KMS-11 (cell line): Measurements from ENCODE around the gene MFN2.
A peak's percentile ranks its signal among the peaks of the same experiment; 100 is the strongest.

ENCODE experiments used
- H2AFZ ChIP-seq: fragments of 200-600 bp; sonication (generic); 2 replicates; pipeline ENCODE4 v1.6.1; 2016; ENCODE audit warnings: antibody characterized with exemption, mixed run types, low read depth
- H3K27ac ChIP-seq: fragments of 200-600 bp; sonication (generic); 2 replicates; pipeline ENCODE4 v1.6.1; 2016; ENCODE audit warnings: mild to moderate bottlenecking, mixed run types
- H3K27me3 ChIP-seq: fragments of 200-600 bp; sonication (generic); 2 replicates; pipeline ENCODE4 v1.6.1; 2017; ENCODE audit warnings: mild to moderate bottlenecking, low read depth, mixed run types, moderate library complexity; ENCODE audit not compliant: insufficient read depth
- H3K36me3 ChIP-seq: fragments of 200-600 bp; sonication (generic); 2 replicates; pipeline ENCODE4 v1.6.1; 2017; ENCODE audit warnings: mild to moderate bottlenecking, mixed run types; ENCODE audit not compliant: insufficient read depth
- H3K4me1 ChIP-seq: fragments of 200-600 bp; sonication (generic); 2 replicates; pipeline ENCODE4 v1.6.1; 2016; ENCODE audit warnings: mild to moderate bottlenecking, low read depth, mixed run types; ENCODE audit not compliant: poor library complexity, severe bottlenecking
- H3K4me2 ChIP-seq: fragments of 200-600 bp; sonication (generic); 2 replicates; pipeline ENCODE4 v1.7.0; 2016; ENCODE audit warnings: mild to moderate bottlenecking, mixed run types
- H3K4me3 ChIP-seq: fragments of 200-600 bp; sonication (generic); IDR thresholded peaks from 2 replicates; pipeline ENCODE4 v1.6.1; 2017; ENCODE audit warnings: low read depth, low read length, mixed read lengths; ENCODE audit not compliant: insufficient read depth
- H3K79me2 ChIP-seq: fragments of 200-600 bp; sonication (generic); 2 replicates; pipeline ENCODE4 v1.6.1; 2016; ENCODE audit warnings: low read depth, mixed run types; ENCODE audit not compliant: insufficient read depth
- H3K9ac ChIP-seq: fragments of 200-600 bp; sonication (generic); 2 replicates; pipeline ENCODE4 v1.6.1; 2016; ENCODE audit warnings: mild to moderate bottlenecking, mixed run types
- H4K20me1 ChIP-seq: fragments of 200-600 bp; sonication (generic); 2 replicates; pipeline ENCODE4 v1.6.1; 2016; ENCODE audit warnings: mild to moderate bottlenecking, mixed run types; ENCODE audit not compliant: insufficient read depth
- TF ChIP-seq, protein P1 (sequence below): fragments of 200-600 bp; sonication (generic); conservative IDR thresholded peaks from 2 replicates; pipeline ENCODE4 v1.6.1; 2017; ENCODE audit warnings: low read depth, mild to moderate bottlenecking, antibody characterized with exemption, low read length, moderate library complexity, mixed read lengths

MFN2 gene

DNA sequence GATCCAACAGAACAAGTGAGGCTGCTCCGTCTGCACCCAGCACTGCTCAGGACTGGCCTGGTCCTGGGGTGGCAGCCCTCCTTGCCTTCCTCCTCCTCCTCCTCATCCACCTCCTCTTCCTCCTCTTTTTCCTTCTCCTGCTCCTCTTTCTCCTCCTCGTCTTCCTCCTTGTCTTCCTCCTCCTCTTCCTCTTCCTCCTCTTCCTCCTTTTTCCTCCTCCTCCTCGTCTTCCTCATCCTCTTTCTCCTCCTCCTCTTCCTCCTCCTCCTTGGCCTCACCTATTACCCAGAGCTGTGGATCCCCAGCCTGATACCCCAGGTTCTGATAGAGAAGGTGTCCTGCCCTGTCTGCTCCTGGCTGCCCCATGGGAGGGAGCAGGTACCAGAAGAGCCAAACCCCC is 16.6 kb upstream of the MFN2 start:
- TF ChIP-seq, protein P1, sequence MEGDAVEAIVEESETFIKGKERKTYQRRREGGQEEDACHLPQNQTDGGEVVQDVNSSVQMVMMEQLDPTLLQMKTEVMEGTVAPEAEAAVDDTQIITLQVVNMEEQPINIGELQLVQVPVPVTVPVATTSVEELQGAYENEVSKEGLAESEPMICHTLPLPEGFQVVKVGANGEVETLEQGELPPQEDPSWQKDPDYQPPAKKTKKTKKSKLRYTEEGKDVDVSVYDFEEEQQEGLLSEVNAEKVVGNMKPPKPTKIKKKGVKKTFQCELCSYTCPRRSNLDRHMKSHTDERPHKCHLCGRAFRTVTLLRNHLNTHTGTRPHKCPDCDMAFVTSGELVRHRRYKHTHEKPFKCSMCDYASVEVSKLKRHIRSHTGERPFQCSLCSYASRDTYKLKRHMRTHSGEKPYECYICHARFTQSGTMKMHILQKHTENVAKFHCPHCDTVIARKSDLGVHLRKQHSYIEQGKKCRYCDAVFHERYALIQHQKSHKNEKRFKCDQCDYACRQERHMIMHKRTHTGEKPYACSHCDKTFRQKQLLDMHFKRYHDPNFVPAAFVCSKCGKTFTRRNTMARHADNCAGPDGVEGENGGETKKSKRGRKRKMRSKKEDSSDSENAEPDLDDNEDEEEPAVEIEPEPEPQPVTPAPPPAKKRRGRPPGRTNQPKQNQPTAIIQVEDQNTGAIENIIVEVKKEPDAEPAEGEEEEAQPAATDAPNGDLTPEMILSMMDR = no peak
- H3K9ac ChIP-seq = no peak overlapping the region
- no peak overlapping the region for H2AFZ ChIP-seq
- no peaks in the 10 kb centered on the region for H3K79me2 ChIP-seq
- no peak overlapping the region for H3K27ac ChIP-seq
- no peaks in the 10 kb centered on the region for H3K4me1 ChIP-seq
- H3K27me3 ChIP-seq = no peaks in the 10 kb centered on the region
- H3K4me2 ChIP-seq = no peak overlapping the region
- no peak overlapping the region for H3K4me3 ChIP-seq
- H4K20me1 ChIP-seq = no peaks in the 10 kb centered on the region
- H3K36me3 ChIP-seq = no peaks in the 10 kb centered on the region

DNA sequence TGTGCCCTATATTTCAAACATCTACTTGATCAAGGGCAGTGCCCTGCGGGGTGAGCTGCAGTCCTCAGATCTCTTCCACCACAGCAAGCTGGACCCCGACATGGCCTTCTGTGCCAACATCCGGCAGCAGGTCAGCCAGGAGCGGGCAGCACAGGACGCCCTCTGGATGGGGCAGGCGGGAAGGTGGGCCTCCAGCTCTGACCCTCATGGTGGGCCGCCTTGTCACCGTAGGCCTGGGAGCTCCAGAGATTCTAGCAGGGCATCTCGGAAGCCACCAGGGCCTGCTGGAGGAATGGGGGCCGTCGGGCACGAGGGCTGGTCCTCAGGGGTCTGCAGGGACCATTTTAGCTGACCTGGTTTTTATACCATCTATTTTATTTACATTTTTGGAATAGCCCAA is 15.6 kb upstream of the MFN2 start:
- Histone ChIP-seq H3K4me1 (no peaks in the 10 kb centered on the region), H3K4me2 (no peak overlapping the region), H3K79me2 (no peaks in the 10 kb centered on the region), H2AFZ (no peak overlapping the region), H4K20me1 (no peaks in the 10 kb centered on the region), H3K36me3 (no peaks in the 10 kb centered on the region), H3K9ac (no peak overlapping the region), H3K27me3 (no peaks in the 10 kb centered on the region), H3K27ac (no peak overlapping the region), H3K4me3 (no peak overlapping the region)
- TF ChIP-seq, protein P1 = no peak

- H3K79me2 ChIP-seq = no peaks in the 10 kb centered on the region
- no peak overlapping the region for H3K4me3 ChIP-seq
- no peak overlapping the region for H3K9ac ChIP-seq
- no peak overlapping the region for H3K4me2 ChIP-seq
- TF ChIP-seq, protein P1 = peak; percentile 39
- no peak overlapping the region for H2AFZ ChIP-seq
- no peaks in the 10 kb centered on the region for H3K36me3 ChIP-seq
- H4K20me1 ChIP-seq = no peaks in the 10 kb centered on the region
- H3K27me3 ChIP-seq = no peaks in the 10 kb centered on the region
- no peaks in the 10 kb centered on the region for H3K4me1 ChIP-seq
- no peak overlapping the region for H3K27ac ChIP-seq
Observed at GRCh38 chr1:11967028-11967547, 13.2 kb upstream of the MFN2 start.

- Histone ChIP-seq H3K36me3 (no peaks in the 10 kb centered on the region), H3K27me3 (no peaks in the 10 kb centered on the region)
Observed at GRCh38 chr1:11970441-11971185, 9.6 kb upstream of the MFN2 start.

More at GRCh38 chr1:11970441-11971185, 9.6 kb upstream of the MFN2 start:
- Histone ChIP-seq H3K4me3 (no peak overlapping the region), H4K20me1 (no peaks in the 10 kb centered on the region), H3K27ac (no peak overlapping the region), H3K4me2 (no peak overlapping the region), H3K4me1 (no peaks in the 10 kb centered on the region), H3K9ac (no peak overlapping the region), H2AFZ (no peak overlapping the region), H3K79me2 (no peaks in the 10 kb centered on the region)
- TF ChIP-seq, protein P1 = no peak
